OCI-LY7 (cell line): ENCODE results near the gene CFAP161.

Experiments
- CTCF ChIP-seq: fragments of 200-600 bp; sonication (generic); conservative IDR thresholded peaks from 2 replicates; pipeline ENCODE4 v1.5.1; 2014; ENCODE audit warnings: mild to moderate bottlenecking, antibody characterized with exemption, low read length, moderate library complexity, mixed read lengths
- EZH2phosphoT487 ChIP-seq: fragments of 200-600 bp; sonication (generic); IDR thresholded peaks from 2 replicates; pipeline ENCODE4 v1.6.1; 2018; ENCODE audit warnings: low read depth, borderline replicate concordance, mild to moderate bottlenecking, mixed run types, antibody characterized with exemption, low read length, moderate library complexity, mixed read lengths

GRCh38 chr15:81113204-81113657, 20.8 kb upstream of the CFAP161 start:
- TF ChIP-seq CTCF = no peak
- TF ChIP-seq EZH2phosphoT487 = no peak
